RPMI7951 (cell line): ENCODE data around the gene CCRL2. TPM values are rescaled to one million over a fixed set of nuclear protein-coding genes. Genes with fewer than 3 reads are reported as not detected.
"Not testable (repeated sequence)": the region's sequence is repeated elsewhere in the genome, so short reads cannot be mapped to it uniquely, and the experiment has no call there.

ENCODE experiments used
- DNase-seq: peaks from one replicate; pipeline ENCODE4 v3.0.0-alpha.2; 2012; ENCODE audit warnings: low read depth
- total RNA-seq: library from RNA; depleted of rRNA; stranded (reverse); fragments of >200 nt; shearing (Covaris generic); gene quantifications from 2 replicates; pipeline ENCODE4 v1.2.3, GENCODE V29; 2014

CCRL2 gene
- total RNA-seq, 1 experiment from 2014 or later, result 2.8 TPM

DNA sequence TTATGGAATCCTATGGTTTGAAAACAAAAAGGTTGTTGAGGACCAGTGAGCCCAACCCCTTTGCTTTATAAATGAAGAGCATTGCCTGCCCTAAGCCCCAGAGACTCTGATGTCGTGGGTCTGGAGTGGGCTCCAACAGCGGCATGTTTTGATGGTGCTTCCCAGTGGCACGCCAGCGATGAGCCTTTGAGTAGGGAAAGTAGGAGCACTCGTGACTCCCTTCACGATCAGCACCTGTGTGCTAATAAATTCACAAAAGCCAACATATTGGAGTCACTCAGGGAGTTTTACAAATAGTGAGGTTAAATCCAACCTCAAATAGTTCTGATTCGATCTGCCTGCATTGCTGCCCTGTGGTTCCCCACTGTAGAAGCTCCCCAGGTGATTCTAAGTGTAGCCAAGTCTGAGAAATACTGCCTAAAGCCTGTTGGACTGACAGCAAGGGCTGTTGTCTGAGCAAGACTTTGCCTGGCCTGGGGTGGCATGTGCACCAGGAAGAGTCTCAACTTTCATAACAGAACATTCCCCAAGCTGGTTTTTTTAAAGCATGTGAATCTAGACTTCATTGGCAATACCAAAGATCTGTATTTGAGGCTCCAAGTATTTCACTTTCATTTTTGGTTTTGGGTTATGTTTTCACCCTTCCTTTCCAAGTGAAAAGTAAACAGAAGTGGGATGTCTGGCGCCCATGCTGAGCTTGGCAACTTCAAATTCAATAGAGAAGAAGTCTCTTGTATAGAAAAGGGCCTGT, 26.4 kb upstream of the CCRL2 start:
- DNase-seq, result peak; percentile 46

DNA sequence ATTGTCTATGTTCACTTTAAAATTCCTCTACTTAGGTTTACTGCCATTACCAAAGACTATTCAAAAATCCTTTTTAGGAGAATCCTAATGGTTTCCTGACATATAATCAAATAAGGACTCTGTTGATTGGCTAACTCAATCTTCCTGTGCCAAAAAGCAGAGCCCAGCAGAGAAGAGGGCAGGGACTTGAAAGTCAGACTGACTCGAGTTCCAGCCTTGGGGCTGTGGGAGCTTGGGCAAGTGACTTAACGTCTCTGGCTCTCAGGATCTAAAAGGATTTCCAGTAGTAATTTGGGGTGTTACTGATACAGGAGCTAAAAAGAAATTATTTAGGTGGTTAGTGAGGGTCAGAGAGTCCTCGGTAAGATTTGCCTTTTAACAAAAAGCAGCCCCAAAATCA, 25.4 kb upstream of the CCRL2 start:
- DNase-seq, result peak; percentile 18

- no peak for DNase-seq
Observed at GRCh38 chr3:46383211-46383950, 23.7 kb upstream of the CCRL2 start.

DNA sequence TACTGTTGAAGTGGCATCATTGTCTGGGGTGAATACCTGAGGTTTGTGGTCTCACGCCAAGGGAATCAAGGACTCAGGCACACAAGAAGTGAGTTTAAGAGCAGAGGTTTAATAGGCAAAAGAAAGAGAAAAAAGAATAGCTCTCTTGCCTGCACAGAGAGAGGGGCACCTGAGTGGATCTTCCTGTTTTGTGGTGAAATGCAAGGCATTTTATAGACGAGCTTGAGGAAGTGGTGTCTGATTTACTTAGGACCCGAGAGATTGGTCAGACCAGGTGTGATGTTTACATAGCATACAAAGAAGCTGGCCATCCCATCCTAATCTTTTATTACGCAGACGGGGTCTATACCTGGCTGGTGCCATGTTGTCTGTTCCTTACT, 23.1 kb upstream of the CCRL2 start:
- DNase-seq, result no peak

GRCh38 chr3:46386205-46386604, 20.9 kb upstream of the CCRL2 start:
- DNase-seq, result peak; percentile 92

- DNase-seq, result not testable (repeated sequence)
Observed at GRCh38 chr3:46388847-46389246, 18.2 kb upstream of the CCRL2 start.

DNA sequence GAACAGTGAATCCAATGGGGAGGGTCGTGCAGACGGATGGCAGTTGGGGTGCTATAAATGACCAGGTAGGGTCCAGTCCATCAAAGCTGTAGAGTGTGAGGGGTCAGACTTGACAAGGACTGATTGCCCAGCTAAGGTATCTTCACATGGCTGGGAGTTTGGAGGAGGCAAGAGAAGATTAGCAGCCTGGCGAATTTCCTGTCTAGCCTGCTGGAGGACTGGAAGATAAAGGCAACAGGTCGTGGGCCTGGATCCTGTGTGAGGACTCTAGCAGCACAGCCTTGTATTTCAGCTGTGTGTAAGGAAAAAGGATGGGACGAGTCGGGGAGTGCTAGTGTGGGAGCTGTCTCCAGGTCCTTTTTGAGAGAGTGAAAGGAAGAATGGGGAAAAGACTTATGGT, 17.8 kb upstream of the CCRL2 start:
- no peak for DNase-seq

GRCh38 chr3:46391526-46391925, 15.5 kb upstream of the CCRL2 start:
- not testable (repeated sequence) for DNase-seq

DNA sequence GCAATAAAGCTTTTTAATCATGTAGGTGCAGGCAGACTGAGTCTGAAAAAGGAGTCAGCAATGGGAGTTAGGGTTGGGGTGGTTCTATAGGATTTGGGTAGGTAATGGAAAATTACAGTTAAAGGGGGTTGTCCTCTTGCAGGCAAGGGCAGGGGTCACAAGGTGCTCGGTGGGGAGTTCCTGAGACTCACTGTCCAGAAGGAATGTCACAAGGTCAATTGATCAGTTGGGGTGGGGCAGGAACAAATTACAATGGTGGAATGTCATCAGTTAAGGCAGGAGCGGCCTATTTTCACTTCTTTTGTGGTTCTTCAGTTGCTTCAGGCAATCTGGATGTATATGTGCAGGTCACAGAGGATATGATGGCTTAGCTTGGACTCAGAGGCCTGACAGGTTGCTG, 14.0 kb upstream of the CCRL2 start:
- DNase-seq, result no peak

DNA sequence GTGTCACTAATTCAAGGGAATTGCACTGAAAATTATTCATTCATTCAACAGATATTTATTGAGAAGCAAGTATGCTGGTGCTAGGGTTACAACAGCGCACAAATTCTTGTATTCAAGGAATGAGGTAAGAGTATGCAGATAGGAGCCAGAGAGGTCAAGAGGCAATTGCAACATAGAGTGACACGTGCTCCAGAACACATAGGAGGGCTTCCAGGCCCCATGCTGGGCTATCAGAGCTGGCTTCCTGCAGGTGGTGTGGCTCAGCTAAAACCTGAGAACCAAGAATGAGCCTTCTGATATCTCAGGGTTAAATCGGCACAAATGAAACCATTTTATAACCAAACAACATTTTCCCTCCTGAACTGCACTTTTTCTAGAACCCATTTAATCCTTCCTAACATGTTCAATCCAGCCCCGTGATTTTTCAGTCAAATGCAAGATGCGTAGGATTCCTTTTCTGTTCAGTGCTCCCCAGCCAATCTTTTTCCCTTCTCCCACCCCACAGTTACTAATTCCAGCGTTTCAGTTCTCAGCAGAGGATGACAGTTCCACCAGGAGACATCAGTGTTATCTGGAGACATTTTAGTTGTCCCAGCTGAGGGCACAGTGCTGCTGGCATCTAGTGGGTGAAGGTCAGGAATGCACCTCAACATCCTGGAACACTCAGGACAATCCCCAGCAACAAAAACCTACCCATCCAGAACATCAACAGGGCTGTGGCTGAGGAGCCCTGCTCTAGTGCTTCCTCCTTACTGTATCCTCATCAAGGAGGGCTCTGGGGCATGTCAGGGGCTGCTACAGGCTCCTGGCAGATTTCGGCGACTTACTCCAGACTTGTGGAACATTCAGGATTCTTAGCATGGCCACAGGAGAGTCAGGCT, 13.3 kb upstream of the CCRL2 start:
- DNase-seq, result no peak

- no peak for DNase-seq
Observed at GRCh38 chr3:46395210-46395661, 11.8 kb upstream of the CCRL2 start.

DNA sequence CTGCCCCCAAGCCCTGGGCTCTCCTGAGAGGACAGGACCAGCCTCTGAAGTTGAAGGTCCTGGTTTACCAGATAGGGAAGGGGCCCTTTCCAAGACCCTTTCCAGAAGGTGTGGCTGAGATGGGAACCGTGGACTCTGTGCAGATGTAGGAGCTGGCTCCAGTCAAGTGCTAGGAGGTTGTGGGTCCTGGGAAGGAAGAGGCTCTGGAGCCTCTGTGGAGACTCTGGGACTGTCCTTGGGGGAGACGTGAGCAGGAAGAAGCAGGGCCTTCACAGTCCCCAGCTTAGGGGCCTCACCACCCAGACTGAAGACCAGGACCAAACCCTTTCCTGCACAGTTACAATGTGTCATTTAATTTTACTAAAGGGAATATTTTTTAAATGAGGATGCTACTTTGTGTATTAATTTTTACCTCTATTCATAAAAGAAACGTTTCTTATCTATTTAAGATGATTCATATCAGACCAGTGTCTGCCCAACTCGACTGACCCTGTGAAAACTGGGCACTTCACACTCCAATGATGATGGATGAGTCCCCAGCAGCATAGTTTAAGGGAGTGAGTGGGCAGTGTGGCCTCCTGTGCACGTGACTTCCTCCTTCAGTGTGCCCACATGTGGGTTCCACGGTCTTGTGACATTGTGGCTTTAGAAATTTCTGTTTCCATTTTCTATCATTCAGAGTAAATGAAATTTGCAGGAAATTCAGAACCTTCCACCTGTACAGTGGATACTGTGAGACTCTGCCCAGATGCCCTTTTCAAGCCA, 11.1 kb upstream of the CCRL2 start:
- DNase-seq, result peak; percentile 38

- no peak for DNase-seq
Observed at GRCh38 chr3:46397111-46397510, 9.9 kb upstream of the CCRL2 start.

DNA sequence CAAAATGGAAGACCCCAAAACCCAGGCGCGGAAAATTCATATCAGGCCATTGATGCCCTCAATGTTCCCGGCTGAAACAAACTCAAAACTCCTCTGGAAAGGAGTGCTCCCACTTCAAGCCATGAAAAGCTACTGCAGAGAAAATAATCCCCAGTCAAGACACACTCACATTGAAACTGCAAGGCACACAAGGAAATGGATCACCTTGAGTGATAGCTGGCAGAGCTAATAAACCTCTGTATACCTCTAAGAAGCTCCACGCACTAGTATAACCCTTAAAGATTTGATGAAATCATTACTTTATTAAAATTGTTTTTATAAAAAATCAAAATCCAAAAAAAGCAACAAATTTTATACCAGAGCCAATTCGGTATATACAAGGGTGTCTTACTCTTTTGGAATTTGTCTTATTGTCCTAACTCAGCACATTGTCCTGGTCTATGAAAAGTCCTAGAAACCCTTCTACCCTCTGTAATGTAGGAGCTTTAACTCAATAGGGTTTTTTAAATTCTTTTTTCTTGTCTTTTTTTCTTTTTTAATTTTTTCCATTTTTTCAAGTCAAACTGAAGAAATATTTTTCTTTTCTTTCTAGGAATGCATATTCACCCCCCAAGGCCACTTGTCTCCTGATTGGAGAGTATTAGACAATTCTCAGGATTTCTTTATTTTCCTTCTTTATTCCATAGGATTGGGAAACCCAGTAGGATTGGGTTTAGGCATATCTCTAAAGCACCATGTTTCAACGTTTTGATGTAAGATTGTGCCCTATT, 8.7 kb upstream of the CCRL2 start:
- DNase-seq, result no peak

GRCh38 chr3:46399098-46399497, 8.0 kb upstream of the CCRL2 start:
- no peak for DNase-seq

DNA sequence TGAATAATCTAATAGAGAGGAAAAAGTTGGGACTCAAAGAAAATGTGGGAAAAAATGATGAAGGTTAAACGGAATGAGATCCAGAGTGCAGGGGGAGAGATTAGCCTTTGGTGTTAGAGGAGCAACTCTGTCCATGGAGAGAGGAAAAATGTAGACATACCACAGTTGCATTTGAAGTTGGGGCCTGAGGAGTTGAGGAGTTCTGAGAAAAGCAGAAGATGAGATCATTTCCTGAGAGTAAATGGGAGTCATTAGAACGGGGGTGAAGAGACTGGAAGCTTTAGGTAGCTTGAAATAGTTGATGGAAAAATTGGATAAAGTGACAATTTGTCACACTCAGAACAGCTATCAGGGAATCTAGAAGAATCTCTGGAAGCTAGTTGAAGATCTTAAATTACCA, 7.5 kb upstream of the CCRL2 start:
- no peak for DNase-seq

- peak; percentile 89 for DNase-seq
Observed at GRCh38 chr3:46400000-46400734, 6.9 kb upstream of the CCRL2 start.

DNA sequence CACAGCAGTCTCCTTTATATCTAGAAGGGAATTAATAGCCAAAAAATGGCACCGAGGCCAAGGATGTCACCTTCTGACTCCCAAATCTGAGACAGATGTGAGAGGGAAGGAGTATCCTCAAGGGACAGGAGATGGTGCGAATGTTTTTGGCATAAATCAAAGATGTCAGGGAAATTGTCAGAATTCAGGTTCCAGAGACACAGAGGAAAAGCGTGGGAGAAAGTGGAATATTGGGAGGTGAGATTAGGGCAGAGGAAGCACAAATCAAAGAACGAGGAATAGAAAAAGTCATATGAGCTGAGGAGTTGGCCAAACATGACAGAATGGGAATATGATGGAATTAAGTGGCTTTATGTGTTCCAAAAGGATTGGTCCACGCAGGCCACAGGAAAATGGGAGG, 6.2 kb upstream of the CCRL2 start:
- no peak for DNase-seq

DNA sequence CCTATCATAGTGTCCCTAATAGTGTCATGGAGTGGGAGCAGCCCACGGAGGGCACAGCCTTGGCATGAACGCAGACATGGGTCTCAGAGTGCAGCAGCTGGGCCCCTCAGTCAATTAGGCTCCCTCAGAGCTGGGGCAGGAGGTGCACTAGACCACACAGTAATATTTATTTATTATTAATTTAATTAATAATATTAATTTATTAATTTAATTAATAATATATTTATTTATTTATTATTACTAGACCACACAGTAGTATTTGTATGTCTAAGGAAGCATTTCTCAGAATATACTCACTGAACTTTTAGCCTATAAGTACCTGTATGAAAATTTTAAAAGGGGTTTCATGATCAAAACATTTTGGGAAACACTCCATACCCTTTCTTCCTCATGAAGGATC, 5.5 kb upstream of the CCRL2 start:
- no peak for DNase-seq

GRCh38 chr3:46402902-46403301, 4.2 kb upstream of the CCRL2 start:
- not testable (repeated sequence) for DNase-seq
